SH-SY5Y (cell line): Measurements from ENCODE around the gene SRM.

Source experiments
- GATA2 ChIP-seq: IDR thresholded peaks from 2 replicates; pipeline ENCODE4 v1.6.1; 2011; ENCODE audit warnings: mild to moderate bottlenecking, low read depth, low read length
- GATA3 ChIP-seq: IDR thresholded peaks from 2 replicates; pipeline ENCODE4 v1.6.1; 2011; ENCODE audit warnings: low read depth, mild to moderate bottlenecking, low read length, moderate library complexity

DNA sequence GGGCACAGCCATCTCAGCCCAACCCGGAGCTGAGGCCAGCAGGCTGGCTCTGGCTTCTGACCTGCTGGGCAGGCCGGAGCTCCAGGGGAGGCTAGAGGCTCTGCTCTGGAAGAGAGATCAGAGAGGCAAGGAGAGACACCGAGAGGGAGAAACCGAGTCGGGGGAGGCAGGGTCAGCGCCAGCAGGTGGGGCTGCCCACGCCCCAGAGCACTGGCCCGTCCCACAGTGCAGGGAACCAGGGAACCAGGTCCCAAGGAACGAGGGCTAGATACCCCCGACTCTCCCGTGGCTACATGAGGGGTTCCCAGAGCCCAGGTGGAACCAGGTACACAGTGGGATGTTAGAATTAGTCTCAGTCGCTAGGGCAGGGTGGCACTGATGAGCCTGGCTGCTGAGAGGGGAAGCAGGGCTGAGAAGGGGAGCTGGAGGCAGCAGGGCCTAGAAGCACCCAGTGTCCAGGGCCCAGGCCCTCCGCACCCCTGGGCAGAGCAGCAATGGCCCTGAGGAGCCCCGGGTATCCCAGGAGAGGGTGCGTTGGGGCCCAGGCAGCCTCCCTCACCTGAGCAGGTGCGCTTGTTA is 14.9 kb downstream of the SRM start:
- no peak for TF ChIP-seq GATA2
- no peak for TF ChIP-seq GATA3
